HepG2 (cell line): Measurements from ENCODE around the gene ASCL2. TPM values are rescaled to one million over a fixed set of nuclear protein-coding genes. Genes with fewer than 3 reads are reported as not detected.

Experiments used
- AGO2 ChIP-seq: fragments of 200-400 bp; formaldehyde crosslinking; optimal IDR thresholded peaks from 2 replicates; pipeline ENCODE3; 2017; ENCODE audit warnings: mild to moderate bottlenecking, low read depth, low read length, moderate library complexity
- ARID3A ChIP-seq: IDR thresholded peaks from 2 replicates; pipeline ENCODE4 v1.6.1; 2012; ENCODE audit warnings: low read depth, low read length, improper control_type of control experiment
- CREBL2 ChIP-seq: sonication (generic); formaldehyde crosslinking; IDR thresholded peaks from 2 replicates; pipeline ENCODE4 v1.8.1; 2023; ENCODE audit warnings: missing genetic modification reagents, mild to moderate bottlenecking, borderline replicate concordance
- CSRNP1 ChIP-seq: sonication (generic); formaldehyde crosslinking; IDR thresholded peaks from 2 replicates; pipeline ENCODE4 v1.8.1; 2023; ENCODE audit warnings: mild to moderate bottlenecking, missing genetic modification reagents
- EEA1 ChIP-seq: sonication (generic); formaldehyde crosslinking; IDR thresholded peaks from 2 replicates; pipeline ENCODE4 v1.5.1; 2020; ENCODE audit warnings: mild to moderate bottlenecking, missing genetic modification reagents, borderline replicate concordance
- FOXA1 ChIP-seq, 2 experiments: fragments of 450-650 bp in 1 of 2; sonication (generic) in 1 of 2; formaldehyde crosslinking in 1 of 2; IDR thresholded peaks; 2 replicates each; pipeline versions ENCODE4 v1.4.0 to v1.6.1; 2016 to 2020; ENCODE audit warnings: missing genetic modification reagents in 1 of 2
- HIVEP1 ChIP-seq: sonication (generic); formaldehyde crosslinking; IDR thresholded peaks from 2 replicates; pipeline ENCODE4 v1.4.0; 2020; ENCODE audit warnings: mild to moderate bottlenecking, missing genetic modification reagents
- IRF2 ChIP-seq: IDR thresholded peaks from 2 replicates; pipeline ENCODE4 v1.6.1; 2018; ENCODE audit warnings: missing genetic modification reagents, missing compliant biosample characterization
- KAT8 ChIP-seq: IDR thresholded peaks from 2 replicates; pipeline ENCODE4 v1.6.1; 2016; ENCODE audit warnings: missing genetic modification reagents, missing compliant biosample characterization
- POGZ ChIP-seq: sonication (generic); formaldehyde crosslinking; IDR thresholded peaks from 2 replicates; pipeline ENCODE4 v1.4.0; 2020; ENCODE audit warnings: mild to moderate bottlenecking, missing genetic modification reagents
- PREB ChIP-seq: sonication (generic); formaldehyde crosslinking; IDR thresholded peaks from 2 replicates; pipeline ENCODE4 v1.4.0; 2020; ENCODE audit warnings: missing genetic modification reagents
- RARA ChIP-seq: IDR thresholded peaks from 2 replicates; pipeline ENCODE4 v1.6.1; 2016; ENCODE audit warnings: missing genetic modification reagents, missing compliant biosample characterization
- YEATS2 ChIP-seq: sonication (generic); formaldehyde crosslinking; IDR thresholded peaks from 2 replicates; pipeline ENCODE4 v1.4.0; 2020; ENCODE audit warnings: missing genetic modification reagents, borderline replicate concordance
- ZNF572 ChIP-seq: sonication (generic); formaldehyde crosslinking; IDR thresholded peaks from 2 replicates; pipeline ENCODE4 v1.5.1; 2020; ENCODE audit warnings: mild to moderate bottlenecking, missing genetic modification reagents
- polyA plus RNA-seq, 8 experiments: library from polyadenylated mRNA; depleted of rRNA in 3 of 8; stranded (reverse) in 7 of 8; unstranded in 1 of 8; fragments of >200 nt; fragmentation: Illumina TruSeq in 4 of 8; extraction: Trizol in 4 of 8; gene quantifications; 2 replicates each; pipeline versions ENCODE4 v1.2.1 to v1.2.3, GENCODE V29; 2011 to 2016; ENCODE audit warnings: low read depth in 4 of 8, missing spikeins in 1 of 8, mixed read lengths in 1 of 8; ENCODE audit not compliant: insufficient read depth in 1 of 8
- total RNA-seq, 5 experiments: library from RNA; depleted of rRNA; stranded (reverse); fragments of >200 nt; fragmentation: Illumina TruSeq; extraction: Trizol; gene quantifications; 2 replicates each; pipeline ENCODE4 v1.2.3, GENCODE V29; 2016; ENCODE audit warnings: low read depth in 1 of 5
- TF ChIP-seq, protein P1 (sequence below): sonication (generic); formaldehyde crosslinking; IDR thresholded peaks from 2 replicates; pipeline ENCODE4 v1.4.0; 2020; ENCODE audit warnings: mild to moderate bottlenecking, missing genetic modification reagents
- TF ChIP-seq, protein P2 (sequence below): sonication (generic); formaldehyde crosslinking; IDR thresholded peaks from 2 replicates; pipeline ENCODE4 v1.5.1; 2020; ENCODE audit warnings: missing genetic modification reagents, mild to moderate bottlenecking, borderline replicate concordance

ASCL2 gene
- total and polyA plus RNA-seq, 2 of the 13 experiments (the other 11 are each of a cell fraction or from before 2014, with no cell fraction given): 0.07 TPM; not detected in 1

DNA sequence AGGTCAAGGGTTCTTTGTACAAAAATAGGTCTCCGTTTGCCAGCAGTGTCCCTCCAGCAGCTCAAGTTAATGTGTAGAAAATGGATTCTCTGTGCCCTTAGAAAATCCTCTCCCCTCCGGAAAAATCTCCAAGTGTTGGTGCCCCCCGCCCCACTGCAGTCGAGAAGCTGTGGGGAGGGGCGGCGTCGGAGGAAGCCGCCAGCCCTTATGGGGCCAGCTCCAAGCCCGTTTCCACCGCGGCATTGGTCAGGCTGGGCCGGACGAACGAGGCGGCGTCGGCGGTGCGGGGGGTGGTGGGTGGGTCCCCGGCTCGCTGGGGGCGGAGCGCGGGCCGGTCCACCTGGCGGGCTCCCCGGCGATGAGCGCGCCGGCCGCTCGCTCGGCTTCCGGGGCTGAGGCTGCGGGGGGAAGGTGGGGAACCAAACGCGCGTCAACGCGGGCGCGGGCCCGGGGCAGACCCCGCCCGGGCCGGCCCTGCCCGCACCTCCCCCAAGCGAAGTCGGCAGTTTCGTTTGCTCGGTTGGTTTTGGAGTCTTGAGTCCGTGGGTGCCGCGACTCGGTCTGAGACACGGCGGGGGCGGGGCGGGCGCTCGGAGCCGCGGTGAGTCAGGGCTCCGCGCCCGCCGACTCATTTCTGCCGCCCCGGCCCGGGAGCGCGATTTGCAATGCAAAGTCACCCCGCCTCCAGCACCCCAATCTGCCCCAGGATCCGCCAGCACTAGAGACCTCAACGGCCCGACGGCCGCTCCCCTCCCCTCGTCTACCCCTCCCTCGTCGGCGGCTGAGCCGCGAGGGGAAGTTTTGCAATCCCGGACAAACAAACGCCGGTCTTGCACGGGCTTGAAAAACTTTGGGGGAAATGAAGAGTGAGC, 1.4 kb downstream of the ASCL2 start (continued):
- TF ChIP-seq IRF2 (CRISPR knock-in tag): peak; percentile 35; the same call in 1 of the 2 replicates
- 0 out of 2 replicates have a peak, but pooled peaks have one; percentile 31 for TF ChIP-seq RARA
- TF ChIP-seq, protein P1, sequence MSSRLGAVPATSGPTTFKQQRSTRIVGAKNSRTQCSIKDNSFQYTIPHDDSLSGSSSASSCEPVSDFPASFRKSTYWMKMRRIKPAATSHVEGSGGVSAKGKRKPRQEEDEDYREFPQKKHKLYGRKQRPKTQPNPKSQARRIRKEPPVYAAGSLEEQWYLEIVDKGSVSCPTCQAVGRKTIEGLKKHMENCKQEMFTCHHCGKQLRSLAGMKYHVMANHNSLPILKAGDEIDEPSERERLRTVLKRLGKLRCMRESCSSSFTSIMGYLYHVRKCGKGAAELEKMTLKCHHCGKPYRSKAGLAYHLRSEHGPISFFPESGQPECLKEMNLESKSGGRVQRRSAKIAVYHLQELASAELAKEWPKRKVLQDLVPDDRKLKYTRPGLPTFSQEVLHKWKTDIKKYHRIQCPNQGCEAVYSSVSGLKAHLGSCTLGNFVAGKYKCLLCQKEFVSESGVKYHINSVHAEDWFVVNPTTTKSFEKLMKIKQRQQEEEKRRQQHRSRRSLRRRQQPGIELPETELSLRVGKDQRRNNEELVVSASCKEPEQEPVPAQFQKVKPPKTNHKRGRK (CRISPR knock-in tag): no peak
- no peak for TF ChIP-seq FOXA1 (IDR thresholded peaks at IDR 0.05)
- 0 out of 2 replicates have a peak, but pooled peaks have one; percentile 22 for TF ChIP-seq FOXA1 (CRISPR knock-in tag; IDR thresholded peaks at IDR 0.05)
- TF ChIP-seq HIVEP1 (CRISPR knock-in tag): 0 out of 2 replicates have a peak, but pooled peaks have one; percentile 18
- TF ChIP-seq CREBL2 (CRISPR knock-in tag): 0 out of 2 replicates have a peak, but pooled peaks have one; percentile 64
- TF ChIP-seq ARID3A: no peak
- TF ChIP-seq YEATS2 (CRISPR knock-in tag): no peak
- TF ChIP-seq, protein P2, sequence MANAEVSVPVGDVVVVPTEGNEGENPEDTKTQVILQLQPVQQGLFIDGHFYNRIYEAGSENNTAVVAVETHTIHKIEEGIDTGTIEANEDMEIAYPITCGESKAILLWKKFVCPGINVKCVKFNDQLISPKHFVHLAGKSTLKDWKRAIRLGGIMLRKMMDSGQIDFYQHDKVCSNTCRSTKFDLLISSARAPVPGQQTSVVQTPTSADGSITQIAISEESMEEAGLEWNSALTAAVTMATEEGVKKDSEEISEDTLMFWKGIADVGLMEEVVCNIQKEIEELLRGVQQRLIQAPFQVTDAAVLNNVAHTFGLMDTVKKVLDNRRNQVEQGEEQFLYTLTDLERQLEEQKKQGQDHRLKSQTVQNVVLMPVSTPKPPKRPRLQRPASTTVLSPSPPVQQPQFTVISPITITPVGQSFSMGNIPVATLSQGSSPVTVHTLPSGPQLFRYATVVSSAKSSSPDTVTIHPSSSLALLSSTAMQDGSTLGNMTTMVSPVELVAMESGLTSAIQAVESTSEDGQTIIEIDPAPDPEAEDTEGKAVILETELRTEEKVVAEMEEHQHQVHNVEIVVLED (CRISPR knock-in tag): no peak
- TF ChIP-seq KAT8 (CRISPR knock-in tag): 0 out of 2 replicates have a peak, but pooled peaks have one; percentile 33
- TF ChIP-seq EEA1 (CRISPR knock-in tag): no peak
- TF ChIP-seq CSRNP1 (CRISPR knock-in tag): 0 out of 2 replicates have a peak, but pooled peaks have one; percentile 30
- TF ChIP-seq POGZ (CRISPR knock-in tag): peak; percentile 38; the same call in 1 of the 2 replicates
- no peak for TF ChIP-seq PREB (CRISPR knock-in tag)
- no peak for TF ChIP-seq AGO2
- TF ChIP-seq ZNF572 (CRISPR knock-in tag): no peak
